HG03025 (cell line): ENCODE data around the gene ZNF584.
A peak's percentile ranks its signal among the peaks of the same experiment; 100 is the strongest.
"Not testable (repeated sequence)": the region's sequence is repeated elsewhere in the genome, so short reads cannot be mapped to it uniquely, and the experiment has no call there.

ENCODE experiments used
- ATAC-seq: cut with Tn5 transposase; IDR thresholded peaks from one replicate; pipeline ENCODE4 v1.9.1; 2021; ENCODE audit warnings: mild to moderate bottlenecking, moderate library complexity; ENCODE audit not compliant: unreplicated experiment, low FRiP score

ZNF584 gene

DNA sequence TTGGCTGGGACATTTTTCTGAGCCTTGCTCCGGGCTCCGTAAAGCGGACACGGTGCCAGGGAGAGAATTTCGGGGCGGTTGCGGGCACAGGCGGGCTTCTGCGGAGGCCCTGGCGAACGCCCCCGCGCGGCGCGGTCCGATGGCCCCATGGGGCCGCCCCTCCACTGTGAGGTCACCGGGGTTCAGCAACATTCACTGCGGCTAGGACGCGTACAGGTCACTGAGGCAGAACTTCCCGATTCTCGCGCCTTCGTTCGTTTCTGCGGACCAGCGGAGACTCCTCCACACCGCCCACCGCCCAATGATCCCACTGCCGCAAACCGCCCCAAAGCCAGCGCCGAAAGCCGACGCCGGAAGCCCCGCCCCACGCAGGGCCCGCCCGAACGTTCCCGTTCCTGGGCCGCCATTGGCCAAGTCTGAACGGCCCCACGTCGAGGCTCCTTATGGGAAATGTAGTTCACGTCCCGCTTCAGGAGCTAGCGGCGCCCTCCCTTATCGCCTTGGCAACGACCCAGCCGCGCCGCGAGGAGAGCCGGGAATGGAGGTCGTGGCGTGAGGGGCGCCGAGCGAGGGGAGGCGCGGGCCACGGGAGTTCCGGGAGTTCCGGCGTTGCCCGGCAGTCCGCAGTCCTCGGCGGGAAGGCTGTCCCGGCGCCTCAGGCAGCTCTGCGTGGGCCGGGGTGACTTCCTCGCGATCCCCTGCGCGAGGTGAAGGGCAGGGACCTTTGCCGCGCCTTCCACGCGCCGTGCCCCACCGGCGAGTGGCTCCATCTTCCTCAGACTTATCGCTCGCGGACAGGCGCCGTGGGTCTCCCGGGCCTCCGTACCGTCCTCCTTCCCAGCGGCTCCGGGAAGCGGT is at the start of gene ZNF584:
TSS of gene ZNF584 (plus strand) at position 498 of the 858 bp plus-strand sequence. CDS start 499 bp downstream, outside the sequence.
- ATAC-seq, result peak; percentile 89

DNA sequence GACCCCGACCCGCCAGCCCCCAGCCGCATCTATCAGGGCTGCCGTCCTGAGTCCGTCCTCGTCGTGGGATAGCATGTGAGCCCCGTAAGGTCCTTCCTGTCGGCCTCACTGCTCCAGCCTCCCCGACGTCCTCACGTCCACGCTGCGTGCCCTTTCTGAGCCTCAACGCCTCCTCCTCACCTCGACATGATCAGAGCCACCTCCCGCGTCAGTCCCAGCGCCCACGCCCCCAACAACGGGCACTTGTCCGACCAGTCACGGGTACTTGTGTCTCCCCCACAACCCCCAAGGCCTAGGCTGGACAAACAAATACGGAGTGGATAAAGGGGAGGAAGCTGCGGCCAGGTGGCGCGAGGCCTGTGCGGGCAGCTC is 46.6 kb upstream of the ZNF584 start:
- peak; percentile 12 for ATAC-seq

DNA sequence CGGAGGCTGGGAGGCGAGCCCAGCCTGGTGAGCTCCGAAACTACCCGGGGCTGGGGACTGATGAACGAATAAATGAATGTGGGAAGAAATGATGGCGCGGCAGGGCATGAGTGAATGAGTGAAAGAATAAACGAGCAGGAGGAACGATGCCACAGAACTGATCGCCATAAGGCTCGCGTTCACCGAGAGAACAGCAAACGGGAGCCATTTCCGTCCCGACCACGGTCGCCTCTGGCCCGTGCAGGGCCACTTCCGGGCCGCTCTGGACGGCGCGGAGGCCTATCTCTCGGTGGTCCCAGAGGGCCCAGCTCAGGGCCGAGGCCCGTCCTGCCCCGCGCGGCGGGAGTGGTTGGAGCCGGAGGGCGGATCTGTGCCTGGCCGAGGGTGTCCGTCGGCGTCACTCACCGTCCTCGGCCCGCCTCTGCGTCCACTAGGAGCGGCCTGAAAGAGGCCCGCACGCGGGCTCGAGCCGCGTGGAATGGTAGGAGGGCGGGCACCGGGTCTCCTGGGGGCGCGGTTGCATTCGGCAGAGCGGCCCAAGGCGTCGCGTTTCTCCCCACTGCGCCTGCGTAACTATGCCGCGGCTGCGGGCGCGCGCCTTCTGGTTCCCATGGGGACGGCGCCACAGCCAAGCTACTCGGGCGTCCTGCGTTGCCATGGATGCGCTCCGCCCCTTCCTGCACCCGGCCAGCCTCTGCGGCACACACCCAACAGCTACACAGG is 46.0 kb upstream of the ZNF584 start, which contains the start of gene ZNF497:
TSS of gene ZNF497 (minus strand) at position 480 of the 723 bp plus-strand sequence. CDS start 5,116 bp downstream, outside the sequence.
- ATAC-seq, result peak; percentile 79

DNA sequence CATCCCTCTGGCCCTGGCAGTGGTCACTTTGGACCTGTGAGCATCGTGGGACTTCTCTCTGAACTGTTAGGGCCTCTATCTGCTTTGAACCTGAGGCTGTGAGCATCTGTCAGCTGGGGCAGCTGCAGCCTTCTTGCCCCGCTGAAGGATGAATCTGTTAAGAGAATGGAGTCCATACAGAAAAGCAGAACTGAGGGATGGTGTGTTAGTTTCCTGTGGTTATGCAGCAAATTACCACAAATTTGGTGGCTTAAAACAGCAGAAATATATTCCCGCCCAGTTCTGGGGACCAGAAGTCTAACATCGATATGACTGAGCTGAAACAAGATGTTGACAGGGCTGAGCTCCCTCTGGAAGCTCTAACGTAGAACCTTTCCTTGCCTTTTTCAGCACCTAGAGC is 44.3 kb upstream of the ZNF584 start:
- no peak for ATAC-seq

DNA sequence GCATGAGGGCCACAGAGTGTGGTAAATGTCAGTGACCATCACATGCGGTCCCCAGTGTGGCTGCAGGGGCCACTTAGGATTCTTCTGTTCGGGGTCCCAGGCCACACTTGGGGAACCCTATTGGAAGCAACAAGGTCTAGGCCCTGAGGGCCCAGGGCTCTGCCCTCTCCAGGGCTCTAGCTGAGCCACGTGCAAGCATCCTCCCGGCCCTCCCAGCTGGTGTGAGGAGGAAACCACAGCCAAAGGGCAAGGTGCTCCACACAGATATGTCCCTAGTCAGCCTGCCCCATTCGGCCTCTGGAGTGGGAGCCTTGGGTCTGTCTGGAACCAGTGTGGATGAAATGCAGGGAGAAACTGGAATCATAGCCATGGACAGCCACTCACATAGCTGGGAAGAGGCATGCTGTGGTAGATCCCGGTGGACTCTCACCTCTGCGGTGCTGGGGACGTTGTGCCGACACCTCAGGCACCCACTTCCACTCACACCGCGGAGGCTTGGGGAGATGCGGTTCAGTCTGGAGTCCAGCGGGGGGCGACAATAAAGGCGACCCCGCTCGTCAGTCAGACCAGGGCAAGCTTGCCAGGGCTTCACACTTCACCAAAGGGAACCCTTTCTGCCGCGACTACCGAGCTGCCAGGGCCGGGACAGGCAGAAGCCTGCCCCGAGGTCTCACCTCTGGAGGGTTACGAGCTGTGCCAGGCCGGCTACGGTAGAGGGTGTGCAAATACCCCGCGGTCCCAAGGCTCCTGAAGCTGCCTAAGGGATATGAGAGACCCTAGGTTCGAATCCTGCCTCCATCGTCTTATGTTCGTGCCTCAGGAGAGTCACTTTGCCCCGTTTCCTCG is 41.6 kb upstream of the ZNF584 start:
- no peak for ATAC-seq

DNA sequence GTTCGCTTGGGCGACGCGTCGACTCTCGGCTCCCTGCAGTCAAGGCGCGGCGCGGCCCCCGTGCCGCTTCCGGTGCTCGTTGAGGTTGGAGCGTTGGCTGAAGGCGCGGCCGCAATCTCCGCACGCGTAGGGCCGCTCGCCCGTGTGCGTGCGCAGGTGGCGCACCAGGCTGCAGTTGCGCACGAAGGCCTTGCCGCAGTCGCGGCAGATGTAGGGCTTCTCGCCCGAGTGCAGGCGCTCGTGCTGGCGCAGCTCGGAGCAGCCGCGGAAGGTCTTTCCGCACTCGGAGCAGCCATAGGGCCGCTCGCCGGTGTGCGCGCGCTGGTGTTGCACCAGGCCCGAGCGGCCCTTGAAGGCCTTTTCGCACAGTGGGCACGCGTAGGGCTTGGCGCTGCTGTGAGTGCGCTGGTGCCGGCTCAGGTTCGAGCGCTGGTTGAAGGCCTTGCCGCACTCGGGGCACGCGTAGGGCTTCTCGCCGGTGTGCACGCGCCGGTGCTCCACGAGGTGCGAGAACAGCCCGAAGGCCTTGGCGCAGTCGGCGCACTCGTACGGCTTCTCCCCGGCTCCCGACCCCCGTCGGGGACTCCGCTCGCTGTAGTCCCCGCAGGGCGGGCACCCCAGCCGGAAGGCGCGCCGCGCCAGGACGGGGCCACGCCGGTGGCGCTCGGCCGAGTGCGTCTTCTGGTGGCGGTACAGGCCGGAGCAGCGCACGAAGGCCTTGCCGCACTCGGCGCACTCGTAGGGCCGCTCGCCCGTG is 40.6 kb upstream of the ZNF584 start:
- no peak for ATAC-seq

DNA sequence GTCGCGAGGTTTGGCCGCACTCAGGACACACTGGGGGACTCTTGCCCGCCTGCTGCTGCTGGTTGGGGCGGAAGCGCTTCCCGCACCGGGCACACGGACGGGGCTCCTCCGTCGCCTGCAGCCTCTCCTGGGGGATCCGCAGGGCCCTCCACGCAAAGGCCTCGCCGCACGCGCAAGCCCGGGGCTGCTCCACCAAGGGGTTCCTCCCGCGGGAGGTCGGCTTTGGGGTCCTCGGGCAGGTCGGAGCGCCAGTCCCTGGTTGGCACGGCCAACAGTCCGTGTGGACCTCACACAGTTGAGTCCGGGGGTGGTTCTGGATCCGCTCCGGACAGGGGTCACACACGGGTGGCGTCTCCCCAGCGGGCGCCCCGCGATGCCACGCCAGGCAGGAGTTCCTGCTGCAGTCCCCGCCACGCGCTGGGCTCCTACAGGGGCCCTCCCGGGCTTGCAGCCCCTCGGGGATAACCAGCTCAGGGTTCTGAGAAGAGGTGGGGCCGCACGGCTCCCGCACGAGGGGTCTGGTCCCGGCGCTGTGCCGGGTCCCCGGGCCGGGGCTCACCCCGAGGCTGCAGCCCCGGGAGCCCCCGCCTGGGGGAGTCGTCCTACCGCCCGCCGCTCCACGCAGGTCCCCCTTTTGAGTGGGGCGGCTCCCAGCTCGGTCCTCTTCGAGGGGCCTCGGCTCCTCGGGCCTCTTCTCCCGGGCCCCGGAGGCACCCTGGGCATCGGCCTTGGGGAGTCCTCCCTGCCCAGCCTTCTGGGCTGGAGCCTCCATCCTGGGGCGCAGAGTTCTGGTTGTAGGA is 39.7 kb upstream of the ZNF584 start:
- no peak for ATAC-seq

DNA sequence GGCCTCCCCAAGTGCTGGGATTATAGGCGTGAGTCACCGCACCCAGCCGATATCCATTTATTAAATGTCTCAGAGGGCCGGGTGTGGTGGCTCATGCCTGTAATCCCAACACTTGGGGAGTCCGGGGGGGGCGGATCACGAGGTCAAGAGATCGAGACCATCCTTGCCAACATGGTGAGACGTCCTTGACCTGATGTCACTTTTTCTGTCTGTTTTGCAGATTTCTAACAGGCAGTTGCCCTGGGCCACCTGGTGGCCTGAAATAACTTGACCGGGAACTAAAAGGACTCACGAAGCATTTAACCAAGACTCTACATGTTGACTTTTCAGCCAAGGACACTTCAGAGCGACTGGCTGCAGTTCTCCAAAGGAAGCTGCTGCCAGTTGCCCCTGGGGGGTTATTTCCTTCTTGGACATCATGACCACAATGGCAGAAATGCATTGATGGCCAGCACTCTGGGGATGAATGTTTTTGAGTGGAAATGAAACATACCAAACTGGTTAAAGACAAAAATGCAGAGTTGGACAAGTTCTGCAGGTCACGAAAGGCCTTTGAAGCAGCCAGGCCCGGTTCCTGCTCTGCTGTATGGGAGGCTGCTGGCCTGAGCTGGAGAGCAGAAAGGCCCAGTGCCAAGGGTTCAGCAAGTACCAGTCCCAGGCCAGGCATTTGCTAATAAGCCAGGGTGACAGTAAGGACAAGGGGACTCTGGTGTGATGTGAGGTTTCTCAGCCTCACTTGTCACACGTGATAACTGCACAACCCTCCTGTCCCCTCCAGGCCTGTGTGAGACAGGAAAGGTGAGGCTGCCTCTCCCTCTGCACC is 35.9 kb upstream of the ZNF584 start:
- no peak for ATAC-seq

DNA sequence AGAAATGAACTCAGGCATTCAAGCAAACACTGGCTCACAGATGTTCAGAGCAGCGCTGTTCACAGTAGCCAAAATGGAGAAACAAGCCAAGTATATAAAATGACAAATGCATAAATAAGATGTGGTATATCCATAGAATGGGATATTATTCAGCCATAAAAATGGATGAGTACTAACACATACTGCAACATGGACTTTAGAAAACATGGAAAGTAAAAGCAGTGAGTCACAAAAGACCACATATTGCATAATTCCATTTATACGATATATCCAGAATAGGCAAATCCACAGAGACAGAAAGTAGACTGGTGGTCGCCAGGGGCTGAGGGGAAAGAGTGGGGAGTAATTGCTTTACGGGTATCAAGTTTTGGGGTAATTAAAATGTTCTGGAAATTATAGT is 34.2 kb upstream of the ZNF584 start:
- ATAC-seq, result no peak

DNA sequence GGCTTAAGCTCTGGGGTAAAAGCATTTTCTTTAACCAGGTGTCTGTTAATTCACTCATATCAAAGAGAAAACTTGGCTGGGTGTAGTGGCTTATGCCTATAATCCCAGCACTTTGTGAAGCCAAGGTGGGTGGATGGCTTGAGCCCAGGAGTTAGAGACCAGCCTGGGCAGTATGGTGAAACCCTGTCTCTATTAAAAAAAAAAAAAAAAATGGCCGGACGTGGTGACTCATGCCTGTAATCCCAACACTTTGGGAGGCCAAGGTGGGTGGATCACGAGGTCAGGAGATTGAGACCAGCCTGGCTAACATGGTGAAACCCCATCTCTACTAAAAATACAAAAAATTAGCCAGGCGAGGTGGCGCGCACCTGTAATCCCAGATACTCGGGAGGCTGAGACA is 31.7 kb upstream of the ZNF584 start:
- ATAC-seq, result not testable (repeated sequence)

DNA sequence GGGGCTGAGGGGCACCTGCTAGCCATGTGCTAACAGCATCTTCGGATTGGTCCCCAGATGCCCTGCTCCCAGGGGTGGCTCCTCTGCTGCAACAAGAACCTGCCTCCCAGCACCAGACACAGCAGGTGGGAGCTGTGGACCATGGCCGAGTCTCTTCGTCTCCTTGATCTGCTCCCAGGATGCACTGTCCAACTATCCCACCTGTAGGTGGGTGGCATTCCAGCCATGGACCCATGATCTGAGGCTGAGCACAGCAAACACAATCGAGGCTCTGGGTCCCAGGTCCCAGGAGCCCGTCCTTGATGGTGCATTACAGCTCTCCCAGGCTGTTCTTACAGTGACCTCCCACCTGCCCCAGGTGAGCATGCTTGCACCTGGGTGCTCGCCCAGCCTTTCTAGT is 29.2 kb upstream of the ZNF584 start:
- no peak for ATAC-seq

DNA sequence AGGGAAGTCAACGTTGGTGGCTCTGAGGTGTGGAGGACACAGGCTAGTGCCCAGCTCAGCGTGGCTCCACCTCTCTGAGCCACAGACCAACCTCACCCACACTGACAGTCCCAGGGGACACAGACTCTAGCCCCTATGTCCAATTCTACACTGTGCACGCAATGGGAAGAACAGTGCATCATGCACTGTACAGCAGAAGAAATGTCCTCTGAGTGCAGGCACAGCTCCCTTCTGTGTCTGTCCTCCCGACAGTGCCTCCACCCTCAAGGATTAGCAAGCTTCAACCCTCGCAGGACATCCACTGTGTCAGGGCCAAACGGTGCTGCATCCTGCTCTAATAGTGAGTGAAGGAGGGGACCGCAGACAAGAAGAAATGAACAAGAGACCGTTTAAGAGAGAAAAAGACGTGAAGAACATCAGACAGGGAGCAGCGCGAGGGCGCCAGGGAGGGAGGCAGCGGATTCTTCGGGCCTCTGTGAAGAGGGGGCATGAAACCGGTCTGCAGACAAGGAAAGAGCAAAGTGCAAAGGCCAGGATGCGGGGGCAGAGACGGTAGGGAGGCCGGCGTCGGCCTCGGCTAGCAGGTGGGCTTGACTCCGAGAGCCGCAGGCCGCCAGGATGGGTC is 28.3 kb upstream of the ZNF584 start:
- no peak for ATAC-seq

DNA sequence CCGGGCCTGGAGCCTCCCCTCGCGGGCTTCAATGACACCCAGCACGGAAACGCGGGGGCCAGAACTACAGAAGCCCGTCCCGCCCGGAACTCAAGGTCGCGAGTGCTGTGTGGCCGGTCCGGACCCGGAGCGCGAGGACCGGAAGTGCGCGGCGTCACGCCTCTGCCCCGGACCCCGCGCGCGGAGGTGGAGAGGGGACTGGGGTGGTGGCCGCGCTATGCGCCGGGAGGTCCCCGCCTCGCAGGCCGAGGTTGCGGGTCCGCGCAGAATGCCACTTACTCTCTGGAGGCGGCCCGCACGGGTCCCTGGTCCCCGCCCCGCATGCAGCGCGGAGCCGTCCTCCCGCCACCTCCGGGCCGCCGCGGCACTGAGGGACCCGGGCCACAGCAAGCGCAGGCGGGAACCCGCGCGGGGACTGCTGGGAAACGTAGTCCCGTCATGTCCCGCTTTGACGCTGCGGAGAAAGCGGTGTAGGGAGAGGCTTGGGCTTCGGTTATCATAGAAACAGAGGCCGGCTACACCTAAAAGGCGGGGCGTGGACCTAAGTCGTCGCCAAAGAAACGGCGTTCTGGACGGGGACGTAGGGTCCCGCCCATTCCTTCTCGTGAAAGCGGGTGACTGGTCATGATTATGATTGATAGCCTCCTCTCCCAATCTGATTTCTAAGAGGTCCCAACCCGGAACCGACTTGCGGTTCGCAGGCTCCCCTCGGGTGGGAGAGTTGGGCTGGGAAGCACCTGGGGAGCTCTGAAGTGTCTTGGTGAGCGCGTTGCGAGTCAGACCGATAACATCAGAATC is 27.6 kb upstream of the ZNF584 start, which contains the start of gene ZNF837:
TSS of gene ZNF837 (minus strand) at position 369 of the 798 bp plus-strand sequence. CDS start 11,698 bp downstream, outside the sequence.
- ATAC-seq, result peak; percentile 71

DNA sequence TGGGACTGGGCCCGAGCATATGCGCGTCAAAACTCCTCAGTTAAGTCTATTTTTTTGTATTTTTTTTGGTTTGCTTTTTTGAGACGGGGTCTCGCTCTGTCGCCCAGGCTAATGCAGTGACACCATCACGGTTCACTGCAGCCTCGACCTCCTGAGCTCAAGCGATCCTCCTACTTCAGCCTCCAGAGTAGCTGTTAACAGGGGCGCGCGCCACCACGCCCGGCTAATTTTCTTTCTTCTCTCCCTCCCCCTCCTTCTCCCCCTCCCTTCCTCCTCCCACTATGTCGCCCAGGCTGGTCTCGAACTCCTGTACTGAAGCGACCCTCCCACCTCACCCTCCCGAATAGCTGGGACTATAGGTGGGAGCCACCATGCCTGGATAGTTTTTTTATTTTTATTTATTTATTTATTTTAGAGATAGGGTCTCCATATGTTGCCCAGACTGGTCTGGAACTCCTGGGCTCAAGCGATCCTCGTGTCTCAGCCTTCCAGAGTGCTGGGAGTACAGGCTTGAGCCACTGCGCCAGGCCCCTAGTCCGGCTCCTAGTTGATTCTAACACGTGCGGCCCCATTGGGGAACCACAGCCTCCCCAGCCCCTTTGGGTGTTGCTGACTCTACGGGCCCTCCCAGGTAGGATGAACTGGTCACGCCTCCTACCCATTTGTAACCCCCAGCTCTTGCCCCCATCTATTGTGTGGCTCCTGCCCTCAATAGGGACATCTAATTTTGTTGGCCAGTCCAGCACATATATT is 26.8 kb upstream of the ZNF584 start:
- ATAC-seq, result no peak

DNA sequence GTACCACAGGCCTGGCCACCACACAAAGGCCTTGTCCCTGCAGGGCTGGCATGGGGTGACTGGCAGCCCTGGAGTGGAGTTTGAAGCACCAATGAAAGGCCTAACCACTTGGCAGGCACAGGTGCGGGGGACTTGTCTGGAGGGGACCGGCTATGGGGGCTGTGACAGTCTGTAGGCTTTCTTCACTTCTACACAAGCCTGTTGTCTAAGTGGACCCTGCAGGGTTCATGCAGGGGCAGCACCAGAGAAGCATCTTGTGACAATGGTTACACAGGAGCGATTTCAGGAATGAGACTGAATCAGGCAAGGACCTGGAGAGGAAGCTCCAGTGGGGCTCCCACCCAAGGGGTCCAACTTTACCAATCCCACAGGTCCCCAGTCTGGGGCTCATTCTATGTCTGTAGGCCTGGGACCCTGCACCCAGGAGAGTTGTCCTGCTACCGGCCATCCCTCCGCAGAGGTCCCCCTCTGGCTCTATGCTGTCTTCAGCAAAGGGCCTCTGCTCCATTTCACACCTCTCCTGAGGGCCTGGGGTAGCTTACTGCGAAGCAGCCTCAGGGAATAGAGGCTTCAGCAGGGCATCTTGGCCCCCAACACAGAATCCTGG is 25.3 kb upstream of the ZNF584 start:
- no peak for ATAC-seq

DNA sequence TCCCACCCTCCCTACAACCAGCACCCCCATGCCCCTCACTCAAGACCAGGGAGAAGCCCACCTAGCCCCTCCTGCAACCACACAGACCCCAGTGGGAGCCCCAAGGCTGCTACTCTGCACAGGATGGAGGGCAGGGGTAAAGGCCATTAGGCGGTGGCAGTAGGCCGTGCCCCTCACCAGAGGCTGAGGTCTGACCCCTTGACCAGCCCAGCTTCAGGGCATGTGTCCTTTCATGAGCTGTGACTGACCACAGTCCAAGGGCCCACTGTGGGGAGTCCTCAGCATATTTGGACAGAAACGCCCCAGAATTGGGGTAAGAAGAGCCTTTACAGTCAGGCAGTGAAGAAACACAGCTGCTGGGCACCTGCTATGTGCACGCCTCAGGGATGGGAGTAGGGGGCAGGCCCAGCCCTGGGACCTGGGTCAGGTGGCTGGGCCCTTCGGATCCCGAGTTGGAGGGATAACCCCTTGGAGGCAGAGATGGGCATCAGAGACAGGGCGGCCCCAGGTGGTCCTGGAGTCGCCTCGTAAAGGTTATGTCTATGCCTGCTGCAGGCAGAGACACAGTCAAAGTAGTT is 23.0 kb upstream of the ZNF584 start:
- no peak for ATAC-seq
